H1 (cell line): ENCODE results near the gene GFI1B. TPM values are rescaled to one million over a fixed set of nuclear protein-coding genes. Genes with fewer than 3 reads are reported as not detected.

ENCODE experiments used
- microRNA-seq, 2 experiments: library from miRNA; unstranded; fragments of <30 nt; microRNA quantifications; one replicate each; pipeline versions ENCODE4 to v1.2.0, GENCODE V29; 2016 to 2020; ENCODE audit warnings: borderline microRNAs expressed in 2 of 2, borderline number of aligned reads in 2 of 2, borderline replicate concordance in 1 of 2
- polyA plus RNA-seq, 7 experiments: library from polyadenylated mRNA; depleted of rRNA in 3 of 7; stranded (reverse) in 5 of 7; unstranded in 2 of 7; fragments of >200 nt in 5 of 7; fragments of 200-250 nt in 2 of 7; gene quantifications; 1 replicate in 5 of 7; 2 replicates in 1 of 7; 4 replicates in 1 of 7; pipeline versions ENCODE4 v1.2.1 to v1.2.3, GENCODE V29; 2011 to 2013; ENCODE audit warnings: missing spikeins in 2 of 7, mixed read lengths in 2 of 7
- small RNA-seq: library from polyadenylated mRNA; stranded (forward); fragments of <200 nt; extraction: miRNeasy Mini kit (QIAGEN cat#:217004); gene quantifications from one replicate; pipeline ENCODE3, GENCODE V24; 2013; ENCODE audit not compliant: insufficient read depth
- total RNA-seq: library from RNA; stranded (reverse); fragmentation: NEBNext Ultra II Directional; extraction: Animal tissue kit (Norgen Biotek cat#: 25700); gene quantifications from 2 replicates; pipeline ENCODE4 v1.2.1, GENCODE V29; 2021

Gene GFI1B
- total and polyA plus RNA-seq, 2 of the 8 experiments (the other 6 are each of a cell fraction or from before 2014, with no cell fraction given): 0.09 to 0.11 TPM

Small RNA genes lying within 50 kb of the gene (microRNA-seq; reads per million reads assigned to microRNA genes)
- gene MIR548AW: 0 reads per million in 2 experiments

Small RNA genes lying within 50 kb of the gene (small RNA-seq; reads per million reads assigned to genes)
- gene AL593851.1 (not detected), gene MIR548AW (not detected), gene RNU7-21P (not detected)

Other genes starting within 250 kb of the GFI1B start
- 0.48 and 0.52 TPM in 2 replicates for gene AK8, start 100.4 kb upstream of the GFI1B start, total RNA-seq
- gene AK8, start 100.4 kb upstream of the GFI1B start, polyA plus RNA-seq (2011; rRNA removed): 0.35 and 0.39 TPM in 2 replicates
- gene SPACA9, start 99.8 kb upstream of the GFI1B start, total RNA-seq: 0.29 and 0.63 TPM in 2 replicates
- 1.3 and 1.4 TPM in 2 replicates for gene SPACA9, start 99.8 kb upstream of the GFI1B start, polyA plus RNA-seq (2011; rRNA removed)
- 39.1 and 46.0 TPM in 2 replicates for gene TSC1, start 34.1 kb upstream of the GFI1B start, total RNA-seq
- gene TSC1, start 34.1 kb upstream of the GFI1B start, polyA plus RNA-seq (2011; rRNA removed): 36.2 and 37.2 TPM in 2 replicates
- gene GTF3C5, start 52.3 kb downstream of the GFI1B start, total RNA-seq: 87.1 and 89.4 TPM in 2 replicates
- gene GTF3C5, start 52.3 kb downstream of the GFI1B start, polyA plus RNA-seq (2011; rRNA removed): 78.7 and 104 TPM in 2 replicates
- gene CEL, start 83.3 kb downstream of the GFI1B start, total RNA-seq: 2.5 and 3.4 TPM in 2 replicates
- 1.8 and 2.7 TPM in 2 replicates for gene CEL, start 83.3 kb downstream of the GFI1B start, polyA plus RNA-seq (2011; rRNA removed)
- gene RALGDS, start 142.5 kb downstream of the GFI1B start, total RNA-seq: 11.2 and 14.5 TPM in 2 replicates
- gene RALGDS, start 142.5 kb downstream of the GFI1B start, polyA plus RNA-seq (2011; rRNA removed): 25.5 and 29.3 TPM in 2 replicates
- 9.7 and 10.0 TPM in 2 replicates for gene GBGT1, start 185.2 kb downstream of the GFI1B start, total RNA-seq
- gene GBGT1, start 185.2 kb downstream of the GFI1B start, polyA plus RNA-seq (2011; rRNA removed): 7.1 and 10.1 TPM in 2 replicates
- gene OBP2B, start 230.6 kb downstream of the GFI1B start, total RNA-seq: not detected in 2 replicates
- gene OBP2B, start 230.6 kb downstream of the GFI1B start, polyA plus RNA-seq (2011; rRNA removed): not detected in 2 replicates